ENCODE data around the gene ANTXR2.

ANTXR2 gene

DNA sequence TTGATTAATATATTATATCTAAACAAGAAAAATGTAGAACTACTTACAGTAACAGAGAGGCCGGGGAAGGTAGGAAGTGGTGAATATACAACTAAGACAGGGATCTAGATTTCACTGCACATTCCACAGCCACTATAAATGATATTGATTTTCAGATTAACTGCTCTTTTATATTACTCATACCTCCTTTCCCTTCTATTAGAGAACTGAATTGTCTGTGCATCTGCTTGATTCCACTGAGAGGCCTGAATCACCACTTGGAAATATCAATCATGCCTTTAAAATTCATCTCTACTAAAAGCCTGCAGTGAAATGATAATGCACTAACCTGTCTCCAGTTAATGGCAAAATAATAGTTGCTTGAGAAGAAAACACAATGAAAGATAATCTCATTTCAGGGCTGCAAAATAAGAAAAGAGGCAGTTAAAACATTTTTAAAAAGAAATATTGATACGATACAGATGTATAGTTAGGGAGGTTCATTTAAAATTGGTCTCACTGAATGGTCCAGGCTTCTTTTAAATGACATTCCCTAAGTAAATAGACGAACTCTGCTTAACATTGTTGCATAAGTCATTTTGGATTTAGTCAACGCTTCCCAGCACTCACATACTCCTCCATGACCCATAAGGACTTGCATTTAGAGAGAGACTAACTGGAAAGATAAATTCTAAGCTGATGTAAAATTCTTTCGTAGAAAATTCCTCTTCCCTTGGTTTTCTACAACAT, 3.8 kb downstream of the ANTXR2 start:
- DNase-seq: peak; percentile 25

DNA sequence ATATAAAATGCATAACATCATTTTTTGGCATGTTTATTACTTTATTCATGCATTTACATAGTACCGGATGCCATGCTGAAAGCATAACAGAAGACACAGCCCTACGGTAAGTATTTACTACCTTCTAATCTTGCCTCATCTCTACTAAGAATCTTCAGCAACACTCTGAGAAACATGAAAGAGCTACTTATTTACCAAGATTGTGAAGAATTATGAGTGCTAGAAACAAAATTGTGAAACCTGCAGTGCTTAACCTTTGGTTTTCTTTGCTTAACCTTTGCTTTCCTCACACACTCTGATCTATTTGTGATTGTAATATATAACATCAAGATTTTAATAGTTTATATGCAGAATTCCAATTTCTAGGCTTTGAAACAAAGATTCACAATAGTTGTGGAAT, 7.4 kb downstream of the ANTXR2 start:
- DNase-seq: no peak

DNA sequence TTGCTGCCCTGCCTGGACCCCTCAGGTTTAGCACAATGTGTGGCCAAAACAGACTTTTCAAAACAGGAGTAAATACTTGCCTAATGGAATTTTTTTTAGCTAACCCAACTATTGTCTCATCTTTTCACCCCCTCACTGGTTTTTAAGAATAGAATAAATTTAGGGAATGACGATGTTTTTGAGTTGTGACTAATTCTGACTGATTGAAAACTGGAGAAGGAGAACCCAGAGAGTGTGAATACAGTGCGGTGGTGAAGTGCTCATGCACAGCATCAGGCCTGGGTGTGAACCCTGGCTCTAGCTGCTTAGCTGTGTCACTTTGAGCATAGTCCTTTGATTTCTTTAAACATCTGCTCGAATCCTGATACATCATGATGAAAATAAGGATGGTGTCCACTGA, 10.5 kb downstream of the ANTXR2 start:
- DNase-seq: no peak

- DNase-seq: no peak
Observed at GRCh38 chr4:80060804-80061203, 12.2 kb downstream of the ANTXR2 start.

DNA sequence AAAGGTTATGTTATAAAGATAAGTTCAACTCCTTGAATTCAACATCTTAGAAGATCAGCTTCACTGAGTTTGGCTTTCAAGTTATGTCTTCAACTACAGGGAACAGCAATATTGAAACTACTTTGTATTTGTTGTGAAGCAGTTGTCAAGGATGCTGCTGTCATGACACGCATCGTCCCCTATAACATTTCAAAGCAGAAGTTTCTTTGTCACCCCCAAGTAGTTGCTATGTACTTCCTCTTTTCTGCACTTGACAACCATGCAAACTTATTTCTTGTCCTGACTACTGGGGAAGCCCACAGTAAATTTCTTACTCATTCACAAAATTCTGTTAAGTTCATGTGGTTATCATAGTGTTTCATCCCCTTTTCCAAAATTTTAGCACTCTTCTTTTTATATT, 14.3 kb downstream of the ANTXR2 start:
- DNase-seq: peak; percentile 15

GRCh38 chr4:80054375-80054774, 18.7 kb downstream of the ANTXR2 start:
- DNase-seq: no peak

GRCh38 chr4:80053140-80053910, 19.7 kb downstream of the ANTXR2 start:
- no peak for DNase-seq

- DNase-seq: no peak
Observed at GRCh38 chr4:80049813-80050534, 23.1 kb downstream of the ANTXR2 start.

DNA sequence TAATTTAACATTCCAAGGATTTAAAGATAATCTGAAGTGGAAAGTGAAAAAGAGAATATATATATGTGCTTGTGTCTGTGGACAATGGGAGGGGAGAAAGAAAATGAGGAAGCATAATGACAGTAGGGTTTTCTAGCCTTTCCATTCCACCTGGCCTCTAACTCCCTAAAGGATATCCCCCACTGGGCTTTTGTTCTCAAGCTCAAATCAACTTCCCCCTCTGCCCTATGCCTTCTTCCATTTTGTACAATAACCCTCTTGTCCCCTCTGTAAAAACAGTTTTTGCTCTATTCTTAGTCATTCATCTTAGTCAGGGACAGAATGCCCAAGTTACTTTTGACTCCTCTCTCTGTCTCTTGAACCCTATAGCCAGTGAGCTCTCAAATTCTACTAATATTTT, 23.6 kb downstream of the ANTXR2 start:
- no peak for DNase-seq

GRCh38 chr4:80045786-80046185, 27.2 kb downstream of the ANTXR2 start:
- DNase-seq: peak; percentile 12

DNA sequence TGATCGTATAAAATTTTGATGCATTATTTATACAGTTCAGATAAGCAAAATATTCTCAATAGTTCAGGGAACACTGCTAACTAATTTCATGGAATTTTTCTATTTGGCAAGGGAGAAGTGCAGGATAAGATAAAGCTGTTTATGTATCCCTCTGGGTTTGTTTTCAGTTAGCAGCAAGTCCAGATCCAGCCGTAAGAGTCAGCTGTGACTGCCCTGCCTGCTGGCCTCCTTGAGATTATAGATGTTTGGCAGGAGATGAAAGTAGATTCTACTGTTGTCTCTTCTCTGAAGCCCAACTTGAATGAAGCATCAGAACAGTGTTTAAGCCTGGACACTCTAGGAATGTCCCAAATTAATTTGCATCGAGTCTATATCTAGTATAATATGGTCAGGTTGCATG, 29.5 kb downstream of the ANTXR2 start:
- no peak for DNase-seq

GRCh38 chr4:80042821-80043220, 30.2 kb downstream of the ANTXR2 start:
- DNase-seq: no peak

GRCh38 chr4:80037864-80038263, 35.2 kb downstream of the ANTXR2 start:
- no peak for DNase-seq

DNA sequence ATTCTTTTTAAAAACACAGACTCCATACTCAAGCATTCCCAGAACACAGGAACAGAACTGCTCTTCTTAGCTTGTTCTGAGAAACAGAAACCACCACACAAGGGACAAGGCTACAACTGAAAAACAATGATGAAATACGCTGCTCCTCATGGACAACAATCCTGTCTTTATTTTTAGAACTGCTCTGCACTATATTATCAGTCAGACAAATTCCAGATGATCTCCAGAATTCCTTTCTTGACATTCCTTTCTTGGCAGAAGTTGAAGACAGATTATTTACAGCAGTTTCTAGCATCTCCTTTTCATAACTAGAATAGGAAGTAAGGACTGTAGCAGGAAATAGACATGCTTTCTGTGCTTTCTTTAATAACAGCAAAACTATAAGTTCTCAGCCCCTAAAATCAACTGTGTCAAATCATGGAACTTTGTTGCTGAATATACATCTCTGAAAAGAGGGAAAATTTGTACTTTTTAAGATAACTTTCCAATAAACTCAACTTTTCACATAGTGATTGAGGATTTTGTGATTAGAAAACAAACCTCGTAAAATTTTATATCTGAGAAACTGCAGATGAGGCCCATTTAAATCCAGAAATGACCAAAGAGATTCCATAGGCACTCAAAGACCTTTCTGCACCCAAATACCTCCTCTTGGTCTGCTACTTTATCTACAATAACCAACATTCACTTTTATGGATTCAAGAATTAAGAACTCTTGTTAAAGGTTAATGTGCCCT, 35.9 kb downstream of the ANTXR2 start:
- peak; percentile 87 for DNase-seq

DNA sequence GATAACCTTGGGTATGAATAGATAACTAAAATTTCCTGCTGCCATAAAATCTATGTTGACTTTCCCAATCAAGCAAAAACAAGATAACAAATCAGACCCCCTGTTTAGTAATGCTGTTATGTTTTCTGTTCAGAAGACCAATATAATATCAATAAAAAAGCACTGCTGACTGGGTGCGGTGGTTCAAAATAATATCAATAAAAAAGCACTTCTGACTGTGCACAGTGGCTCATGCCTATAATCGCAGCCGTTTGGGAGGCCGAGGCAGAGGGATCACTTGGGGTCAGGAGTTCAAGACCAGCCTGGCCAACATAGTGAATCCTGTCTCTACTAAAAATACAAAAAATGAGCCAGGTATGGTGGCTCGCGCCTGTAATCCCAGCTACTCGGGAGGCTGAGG, 36.7 kb downstream of the ANTXR2 start:
- no peak for DNase-seq

DNA sequence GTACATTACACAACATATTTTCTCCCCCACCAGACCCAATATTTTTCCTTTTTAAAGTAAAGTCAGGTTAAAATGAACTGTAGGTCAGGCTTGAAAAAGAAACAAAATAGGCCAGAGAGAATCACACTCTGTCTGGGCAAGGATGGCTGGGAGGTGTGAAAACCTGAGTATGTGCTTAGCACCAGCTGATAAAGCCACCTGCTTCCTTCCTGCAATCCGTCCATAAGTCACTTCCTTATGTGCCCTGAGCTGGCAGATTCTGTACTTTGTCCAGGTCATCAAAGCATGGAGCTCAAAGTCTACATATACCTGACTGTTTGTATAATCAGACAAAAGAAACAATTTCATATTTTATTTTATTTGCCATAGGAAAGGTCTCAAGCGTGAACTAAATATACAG, 37.7 kb downstream of the ANTXR2 start:
- DNase-seq: no peak

DNA sequence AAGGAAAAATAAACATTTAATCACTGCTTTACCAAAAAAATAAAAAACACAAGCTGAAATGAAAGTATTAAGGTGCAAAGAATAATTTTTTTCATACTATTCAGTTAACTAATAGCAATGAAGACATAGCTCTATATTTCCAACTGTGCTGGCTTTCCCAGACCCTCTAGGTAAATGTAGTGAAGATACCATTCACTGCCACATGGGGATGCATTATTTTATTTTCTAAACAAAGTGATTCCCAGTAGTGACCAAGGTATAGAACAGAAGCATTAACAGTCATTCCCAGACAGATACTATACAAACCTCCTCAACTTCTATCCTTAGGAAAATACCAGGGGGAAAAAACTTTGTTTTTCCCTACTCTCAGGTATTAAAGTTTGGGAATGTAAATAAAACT, 39.4 kb downstream of the ANTXR2 start:
- DNase-seq: no peak

DNA sequence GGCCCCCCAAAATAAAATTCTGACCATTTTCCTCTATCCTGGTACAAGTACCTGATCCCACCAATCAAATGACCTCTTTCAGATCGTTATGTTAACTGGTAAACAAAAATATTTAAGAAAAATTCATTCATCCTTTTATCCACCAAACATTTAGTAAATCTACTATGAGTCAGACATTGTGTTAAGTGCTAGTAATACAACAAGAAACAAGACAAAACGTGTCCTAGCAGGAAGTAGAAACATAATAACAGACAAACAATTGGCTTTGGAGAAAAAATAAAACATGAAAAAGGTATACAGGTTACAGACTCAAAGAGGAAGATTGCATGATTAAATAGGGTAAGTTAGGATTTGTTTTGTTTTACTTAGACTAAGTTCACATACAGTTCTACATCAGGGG, 43.7 kb downstream of the ANTXR2 start:
- DNase-seq: no peak

GRCh38 chr4:80027611-80028010, 45.4 kb downstream of the ANTXR2 start:
- no peak for DNase-seq

DNA sequence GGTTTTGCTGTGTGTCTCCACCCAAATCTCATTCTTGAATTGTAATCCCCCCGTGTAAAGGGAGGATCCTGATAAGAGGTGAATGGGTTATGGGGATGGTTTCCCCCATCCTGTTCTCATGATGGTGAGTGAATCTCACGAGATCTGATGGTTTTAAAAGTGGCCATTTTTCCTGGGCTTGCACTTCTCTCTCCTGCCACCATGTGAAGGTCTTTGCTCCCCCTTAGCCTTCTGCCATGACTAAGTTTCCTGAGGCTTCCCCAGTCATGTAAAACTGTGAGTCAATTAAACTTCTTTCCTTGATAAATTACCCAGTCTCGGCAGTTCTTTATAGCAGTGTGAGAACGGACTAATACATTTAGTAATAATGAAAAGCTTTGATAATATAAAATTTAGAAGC, 46.9 kb downstream of the ANTXR2 start:
- DNase-seq: no peak

DNA sequence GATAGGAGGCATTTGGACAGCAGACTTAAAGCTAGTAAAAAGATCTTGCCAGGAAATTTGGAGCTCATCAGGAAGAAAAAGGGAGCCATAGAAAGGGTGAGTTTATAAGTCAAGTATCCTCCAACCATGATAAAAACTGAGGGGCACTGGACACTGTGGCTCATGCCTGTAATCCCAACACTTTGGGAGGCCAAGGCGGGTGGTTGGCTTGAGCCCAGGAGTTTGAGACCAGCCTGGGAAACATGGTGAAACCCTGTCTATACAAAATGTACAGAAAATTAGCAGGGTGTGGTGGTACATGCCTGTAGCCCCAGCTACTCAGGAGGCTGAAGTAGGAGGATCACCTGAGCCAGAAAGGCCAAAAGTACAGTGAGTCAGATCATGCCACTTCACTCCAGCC, 48.7 kb downstream of the ANTXR2 start:
- DNase-seq: no peak

GRCh38 chr4:80022282-80022681, 50.7 kb downstream of the ANTXR2 start:
- no peak for DNase-seq

Measured in fibroblast of skin of back (primary cell).